NCI-H345 treated with DMSO at 0.1 percent for 48 hours (cell line): ENCODE results near the gene TMEM223.
"Not testable (repeated sequence)": the region's sequence is repeated elsewhere in the genome, so short reads cannot be mapped to it uniquely, and the experiment has no call there.

Source experiments
- DNase-seq: peaks from one replicate; lab custom pipeline; 2025; ENCODE audit not compliant: unreplicated experiment; lab: John Stamatoyannopoulos, UW

Gene TMEM223

GRCh38 chr11:62753736-62754603 is 37.8 kb downstream of the TMEM223 start, which contains the start of gene ZBTB3:
ZBTB3 (minus strand) TSS chr11:62754160; CDS start chr11:62753664, 496 bp downstream.
- peak; percentile 99 for DNase-seq

GRCh38 chr11:62752994-62753735 is 38.6 kb downstream of the TMEM223 start:
- DNase-seq = no peak

GRCh38 chr11:62752177-62752785 is 39.5 kb downstream of the TMEM223 start:
- DNase-seq = no peak

GRCh38 chr11:62749931-62750330 is 41.9 kb downstream of the TMEM223 start:
- DNase-seq = not testable (repeated sequence)

- no peak for DNase-seq
These were observed 44.2 kb downstream of the TMEM223 start for GRCh38 chr11:62747475-62748160.
